HEK293T (cell line): ENCODE results near the gene SNCAIP.

Experiments
- FOXK2 ChIP-seq: fragments of 450-650 bp; IDR thresholded peaks from 2 replicates; pipeline ENCODE4 v1.6.1; 2016; ENCODE audit warnings: mild to moderate bottlenecking
- SP1 ChIP-seq: fragments of 450-650 bp; IDR thresholded peaks from 2 replicates; pipeline ENCODE4 v1.6.1; 2017
- TARDBP ChIP-seq: fragments of 450-650 bp; IDR thresholded peaks from 2 replicates; pipeline ENCODE4 v1.6.1; 2016
- ZNF384 ChIP-seq: fragments of 450-650 bp; IDR thresholded peaks from 2 replicates; pipeline ENCODE4 v1.6.1; 2016
- TF ChIP-seq, protein P1 (sequence below): fragments of 450-650 bp; IDR thresholded peaks from 2 replicates; pipeline ENCODE4 v1.6.1; 2016

- TF ChIP-seq FOXK2: no peak
- TF ChIP-seq ZNF384: no peak
- TF ChIP-seq, protein P1, sequence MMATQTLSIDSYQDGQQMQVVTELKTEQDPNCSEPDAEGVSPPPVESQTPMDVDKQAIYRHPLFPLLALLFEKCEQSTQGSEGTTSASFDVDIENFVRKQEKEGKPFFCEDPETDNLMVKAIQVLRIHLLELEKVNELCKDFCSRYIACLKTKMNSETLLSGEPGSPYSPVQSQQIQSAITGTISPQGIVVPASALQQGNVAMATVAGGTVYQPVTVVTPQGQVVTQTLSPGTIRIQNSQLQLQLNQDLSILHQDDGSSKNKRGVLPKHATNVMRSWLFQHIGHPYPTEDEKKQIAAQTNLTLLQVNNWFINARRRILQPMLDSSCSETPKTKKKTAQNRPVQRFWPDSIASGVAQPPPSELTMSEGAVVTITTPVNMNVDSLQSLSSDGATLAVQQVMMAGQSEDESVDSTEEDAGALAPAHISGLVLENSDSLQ: no peak
- TF ChIP-seq TARDBP: no peak
- no peak for TF ChIP-seq SP1
Measured at GRCh38 chr5:122355324-122355723, 43.3 kb downstream of the SNCAIP start.
